Islet precursor cell (in vitro differentiated cells): ENCODE results near the gene ARL4A.
"Not testable (repeated sequence)": the region's sequence is repeated elsewhere in the genome, so short reads cannot be mapped to it uniquely, and the experiment has no call there.

Experiments used
- DNase-seq: peaks from one replicate; pipeline ENCODE4 v3.0.0-alpha.2; 2018

Gene ARL4A, protein sequence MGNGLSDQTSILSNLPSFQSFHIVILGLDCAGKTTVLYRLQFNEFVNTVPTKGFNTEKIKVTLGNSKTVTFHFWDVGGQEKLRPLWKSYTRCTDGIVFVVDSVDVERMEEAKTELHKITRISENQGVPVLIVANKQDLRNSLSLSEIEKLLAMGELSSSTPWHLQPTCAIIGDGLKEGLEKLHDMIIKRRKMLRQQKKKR

DNA sequence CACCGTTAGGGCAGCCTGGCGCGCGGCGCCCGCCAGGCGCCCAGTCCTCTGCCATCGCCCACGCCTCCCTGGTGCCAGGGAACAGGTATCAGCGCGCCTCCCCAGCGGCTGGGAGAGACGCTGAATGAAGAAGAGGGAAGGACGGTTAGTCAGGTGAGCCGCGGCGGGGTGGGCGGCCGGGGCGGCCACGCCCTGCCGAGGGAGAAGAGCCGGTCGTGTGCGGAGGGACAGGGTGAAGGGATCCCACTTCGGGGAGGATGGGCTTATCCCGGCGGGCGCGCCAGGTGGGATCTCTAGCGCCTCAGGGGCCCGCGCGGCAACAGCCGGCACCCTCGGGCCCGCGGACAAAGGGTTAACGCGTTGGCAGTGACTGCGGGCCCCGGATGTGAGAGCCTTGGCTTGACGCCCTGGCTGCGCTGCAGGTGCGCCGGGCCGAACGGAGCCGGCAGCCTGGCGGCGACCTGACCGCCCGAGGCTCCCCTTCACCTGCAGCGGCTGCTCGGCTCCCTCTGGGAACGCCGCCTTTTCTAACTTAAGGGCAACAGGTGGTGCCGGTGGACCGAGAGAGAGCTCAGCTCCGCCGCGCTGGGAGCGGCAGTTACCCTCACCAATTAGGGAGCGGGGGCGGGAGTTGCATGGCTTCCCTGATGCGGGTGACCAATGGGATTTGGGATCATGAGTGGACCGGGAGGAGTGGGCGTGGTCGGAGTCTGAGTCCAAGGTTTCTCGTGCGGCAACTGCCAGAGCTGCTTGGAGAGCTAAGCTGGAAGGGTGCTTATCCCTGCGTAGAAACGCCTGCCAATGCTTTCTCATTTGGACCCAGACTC, at the start of gene ARL4A:
Gene ARL4A (plus strand): TSS at position 743 of the 827 bp plus-strand sequence. CDS start 622 bp downstream, outside the sequence.
- DNase-seq, result peak; percentile 99

DNA sequence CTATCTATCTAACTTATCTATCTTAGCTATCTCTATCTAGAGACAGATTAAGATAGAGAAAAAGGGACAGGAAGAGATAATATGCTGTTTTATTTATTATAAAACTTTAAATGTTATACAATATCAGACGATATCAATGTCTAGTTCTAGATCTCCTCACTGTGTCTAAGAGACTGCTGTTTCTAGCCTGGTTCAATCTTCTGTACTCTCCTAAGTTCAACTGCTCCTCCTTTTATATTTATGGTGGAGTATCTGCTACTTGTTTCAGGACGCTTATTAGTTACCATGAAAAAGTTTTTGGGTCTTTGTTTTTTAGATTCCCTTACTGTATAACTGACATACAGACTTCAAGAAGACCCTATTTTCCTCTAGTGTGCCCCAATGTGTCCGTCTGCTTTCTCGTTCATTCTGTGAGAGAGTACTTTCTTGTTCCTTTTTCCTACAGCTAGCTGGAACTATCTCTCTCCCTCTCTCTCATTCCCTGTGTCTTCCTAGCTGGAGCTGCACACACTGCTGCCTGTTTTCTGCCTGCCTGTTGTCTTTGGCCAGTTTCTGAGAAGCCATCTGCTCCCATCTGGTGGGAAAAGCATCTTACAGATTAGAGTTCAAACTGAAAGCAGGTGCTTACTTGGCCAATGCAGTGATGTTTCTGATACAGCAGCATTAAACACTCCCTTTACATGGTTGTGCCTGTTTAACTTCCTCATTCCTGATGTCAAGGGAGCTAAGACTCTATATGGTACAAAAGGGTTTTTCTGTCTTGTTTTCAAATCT, 49.4 kb upstream of the ARL4A start:
- no peak for DNase-seq

DNA sequence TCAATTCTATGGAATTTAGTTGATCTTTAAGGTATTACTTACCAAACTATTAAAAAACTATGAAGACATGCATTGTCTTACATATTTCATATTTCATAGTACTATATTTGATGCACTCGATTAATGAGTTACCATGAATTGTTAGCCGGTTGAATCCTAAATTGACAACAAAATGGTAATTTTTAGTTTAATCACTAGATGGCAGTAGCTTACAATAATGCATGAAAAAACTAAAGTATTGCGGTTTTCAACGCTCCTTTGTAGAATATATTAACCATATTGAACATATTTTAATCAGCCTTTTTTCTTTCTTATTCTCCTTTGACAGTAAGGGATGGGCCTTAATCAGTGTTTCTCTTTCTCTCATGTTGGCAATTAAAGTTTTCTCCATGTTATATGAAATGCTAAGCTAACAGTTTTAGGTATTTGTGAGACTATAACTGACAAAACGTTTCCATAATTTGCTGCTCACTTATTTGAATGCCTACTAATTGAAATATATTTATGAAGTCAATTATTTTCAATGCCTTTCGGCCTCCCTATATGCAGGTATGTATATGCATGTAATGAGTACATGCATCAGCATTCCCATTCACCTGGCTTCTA, 48.5 kb upstream of the ARL4A start:
- no peak for DNase-seq

DNA sequence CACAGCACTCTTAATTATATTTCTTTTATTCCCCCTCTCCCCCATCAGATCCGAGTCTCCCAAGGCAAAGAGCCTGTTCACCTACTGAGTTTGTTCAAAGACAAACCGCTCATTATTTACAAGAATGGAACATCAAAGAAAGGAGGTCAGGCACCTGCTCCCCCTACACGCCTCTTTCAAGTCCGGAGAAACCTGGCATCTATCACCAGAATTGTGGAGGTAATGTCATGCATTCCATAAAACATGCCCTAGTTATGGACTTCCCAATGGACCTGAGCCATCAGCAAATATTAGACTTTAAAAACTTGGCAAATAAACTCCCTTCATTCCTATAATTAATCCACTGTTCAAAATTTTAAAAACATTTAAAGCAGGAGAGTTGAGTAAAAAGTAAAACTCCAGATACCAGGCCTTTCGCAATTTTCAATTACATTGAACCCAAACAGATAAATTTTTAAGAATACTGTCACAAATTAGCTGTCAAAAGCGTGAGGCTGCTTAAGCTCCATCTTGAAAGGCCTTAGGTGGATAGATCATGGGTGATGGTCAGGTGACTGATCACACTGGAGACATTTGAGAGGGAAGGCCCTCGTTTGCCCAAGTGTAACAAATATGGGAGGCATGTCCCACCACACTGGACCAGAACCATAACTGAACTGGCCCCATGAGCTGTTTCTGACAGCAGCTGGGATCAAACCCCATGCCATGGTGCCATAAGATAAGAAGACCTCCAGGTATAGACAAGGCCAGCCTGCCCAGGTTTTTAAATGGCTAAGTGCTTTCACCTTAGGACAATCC, 46.9 kb upstream of the ARL4A start:
- no peak for DNase-seq

DNA sequence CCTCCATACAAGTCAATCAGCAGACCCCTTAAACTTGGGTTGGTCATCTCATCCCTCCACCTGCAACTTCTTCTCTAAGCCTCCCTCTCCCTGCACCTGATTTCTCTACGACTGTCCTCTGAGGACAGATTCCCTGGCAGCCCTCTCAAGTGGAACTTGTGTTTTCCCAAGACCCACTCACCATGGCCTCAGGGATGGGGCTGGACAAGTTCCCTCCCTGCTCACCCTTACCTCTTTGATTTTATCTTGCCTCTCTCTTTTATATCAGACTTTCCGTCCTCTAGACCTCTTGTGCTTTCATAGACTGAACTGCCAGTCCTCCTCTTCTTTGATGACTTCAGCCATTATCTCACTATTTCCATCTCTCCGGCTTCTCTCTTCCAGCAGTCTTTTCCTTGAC, 46.2 kb upstream of the ARL4A start:
- DNase-seq, result no peak

DNA sequence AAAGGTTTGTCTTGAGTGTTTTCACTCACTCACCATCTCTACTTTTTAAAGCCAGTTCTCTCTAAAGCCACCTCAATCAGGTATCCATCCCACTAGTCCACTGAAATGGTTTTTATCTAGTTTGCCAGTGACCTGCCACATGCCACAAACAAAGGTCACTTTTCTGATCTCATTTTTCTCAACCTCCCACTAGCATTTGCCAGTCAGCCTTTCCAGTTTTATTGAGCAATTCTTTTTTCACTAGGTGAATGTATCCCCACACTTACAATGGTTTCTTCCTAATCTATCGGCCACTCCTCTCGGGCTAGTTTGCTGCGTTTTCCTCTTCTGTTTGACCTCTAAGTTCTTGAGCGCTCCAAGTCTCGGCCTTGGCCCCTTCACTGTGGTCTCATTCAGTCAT, 44.9 kb upstream of the ARL4A start:
- DNase-seq, result no peak

DNA sequence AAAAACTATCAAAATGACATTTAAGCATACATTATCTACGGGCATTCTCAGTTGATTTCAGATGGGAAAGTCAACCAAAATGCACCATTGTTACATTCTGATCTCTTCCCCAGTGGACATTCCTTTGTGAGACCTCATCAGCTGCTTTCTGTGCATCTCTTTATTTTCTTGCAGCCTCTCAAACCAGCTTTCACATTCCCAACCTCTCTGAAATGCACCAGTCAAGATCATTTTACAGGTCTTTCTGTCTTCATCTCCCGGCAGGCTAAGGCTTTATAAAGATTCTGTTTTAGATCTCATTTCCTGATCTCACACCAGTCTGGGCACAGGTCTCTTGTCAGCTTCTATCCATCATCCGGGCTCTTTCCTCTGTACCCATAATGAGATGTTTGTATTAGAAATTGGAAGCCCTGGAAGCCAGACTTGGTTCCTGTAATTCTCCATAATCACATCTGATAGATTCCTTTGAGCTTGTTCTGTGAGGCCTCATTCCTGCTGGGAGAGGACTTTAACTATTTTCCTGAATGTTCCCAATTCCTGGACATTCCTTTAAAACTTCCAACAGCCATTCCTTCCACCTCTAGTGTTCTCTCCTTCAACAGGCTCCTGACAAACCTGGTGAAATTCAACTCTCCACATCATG, 44.3 kb upstream of the ARL4A start:
- DNase-seq, result no peak

DNA sequence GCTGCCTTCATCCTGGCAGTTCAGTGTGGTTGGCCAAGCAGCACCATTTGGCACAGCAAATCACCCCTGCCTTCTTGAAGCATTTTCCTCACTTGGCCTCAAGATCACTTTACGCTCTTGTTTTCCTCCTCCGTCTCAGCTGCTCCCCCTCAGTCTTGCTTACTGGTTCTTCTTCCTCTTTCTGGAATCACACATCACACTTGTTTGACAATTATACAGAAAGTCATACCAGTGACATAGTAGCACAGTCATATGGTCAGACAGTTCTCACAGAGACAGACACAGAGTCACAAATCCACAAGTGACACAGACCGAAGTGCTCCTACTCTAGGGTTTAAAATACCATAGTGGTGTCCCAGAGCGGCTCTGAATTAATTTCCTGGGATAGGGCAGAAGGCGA, 43.8 kb upstream of the ARL4A start:
- no peak for DNase-seq

DNA sequence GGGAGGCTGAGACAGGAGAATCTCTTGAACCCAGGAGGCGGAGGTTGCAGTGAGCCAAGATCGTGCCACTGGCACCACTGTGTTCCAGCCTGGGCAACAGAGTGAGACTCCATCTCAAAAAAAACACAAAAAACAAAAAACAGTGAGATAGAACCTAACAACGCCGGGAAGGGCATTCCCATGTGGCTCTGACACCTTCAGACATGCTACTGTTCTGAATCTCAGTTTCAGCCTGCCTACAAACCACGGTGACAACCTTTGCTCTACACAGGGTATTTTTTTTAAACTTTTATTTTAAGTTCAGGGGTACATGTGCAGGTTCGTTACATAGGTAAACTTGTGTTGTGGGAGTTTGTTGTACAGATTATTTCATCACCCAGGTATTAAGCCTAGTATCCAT, 42.2 kb upstream of the ARL4A start:
- DNase-seq, result not testable (repeated sequence)

DNA sequence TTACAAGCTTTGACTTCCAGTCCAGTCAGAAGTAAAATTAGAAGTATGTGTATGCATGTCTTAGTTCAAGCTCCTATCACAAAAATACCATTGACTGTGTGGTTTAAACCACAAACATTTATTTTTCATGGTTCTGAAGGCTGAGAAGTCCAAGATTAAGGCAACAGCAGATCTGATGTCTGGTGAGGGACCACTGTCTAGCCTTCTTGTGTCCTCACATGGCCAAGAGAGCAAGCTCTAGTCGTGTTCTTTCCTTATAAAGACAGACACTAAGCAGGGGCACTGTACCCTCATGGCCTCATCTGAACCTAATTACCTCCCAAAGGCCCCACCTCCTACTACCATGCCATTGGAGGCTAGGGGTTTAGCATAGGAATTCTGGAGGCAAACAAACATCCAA, 41.3 kb upstream of the ARL4A start:
- no peak for DNase-seq

DNA sequence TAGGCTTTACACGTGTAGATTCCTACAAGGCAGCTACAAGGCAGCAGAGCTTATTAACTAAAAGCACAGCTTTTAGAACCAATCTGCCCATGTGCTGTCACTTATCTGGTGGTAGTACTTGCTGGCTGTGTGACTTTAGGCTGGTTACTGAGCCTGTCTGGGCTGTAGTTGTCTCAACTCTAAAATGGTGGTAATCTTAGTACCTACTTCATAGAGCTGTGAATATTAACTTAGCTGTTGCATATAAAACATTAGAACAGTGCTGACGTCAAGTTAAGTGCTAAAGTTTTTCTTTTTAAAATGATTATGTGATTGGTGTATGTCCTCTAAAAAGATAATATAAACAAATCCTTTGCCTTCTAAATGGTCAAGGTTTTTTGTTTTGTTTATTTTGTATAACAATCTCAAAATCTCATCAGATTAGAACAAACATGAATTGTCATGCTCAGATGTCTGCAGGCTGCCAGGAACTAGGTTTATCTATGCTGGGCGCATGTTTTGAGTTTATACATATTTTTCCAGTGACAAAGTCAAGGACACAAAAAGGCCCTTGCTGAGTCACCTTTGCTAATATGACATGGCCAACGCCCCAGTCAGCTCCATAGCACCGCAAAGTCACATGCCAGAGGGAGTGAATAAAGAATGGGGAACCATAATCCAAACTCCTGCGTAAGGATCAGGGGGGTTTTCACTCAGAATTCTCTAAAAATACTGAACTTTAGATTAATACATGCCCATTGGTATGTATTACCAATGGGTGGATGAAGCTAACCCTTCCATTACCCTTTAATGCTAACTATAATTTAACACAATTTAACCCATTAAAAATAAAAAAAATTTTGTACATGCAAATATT, 39.8 kb upstream of the ARL4A start:
- DNase-seq, result no peak

DNA sequence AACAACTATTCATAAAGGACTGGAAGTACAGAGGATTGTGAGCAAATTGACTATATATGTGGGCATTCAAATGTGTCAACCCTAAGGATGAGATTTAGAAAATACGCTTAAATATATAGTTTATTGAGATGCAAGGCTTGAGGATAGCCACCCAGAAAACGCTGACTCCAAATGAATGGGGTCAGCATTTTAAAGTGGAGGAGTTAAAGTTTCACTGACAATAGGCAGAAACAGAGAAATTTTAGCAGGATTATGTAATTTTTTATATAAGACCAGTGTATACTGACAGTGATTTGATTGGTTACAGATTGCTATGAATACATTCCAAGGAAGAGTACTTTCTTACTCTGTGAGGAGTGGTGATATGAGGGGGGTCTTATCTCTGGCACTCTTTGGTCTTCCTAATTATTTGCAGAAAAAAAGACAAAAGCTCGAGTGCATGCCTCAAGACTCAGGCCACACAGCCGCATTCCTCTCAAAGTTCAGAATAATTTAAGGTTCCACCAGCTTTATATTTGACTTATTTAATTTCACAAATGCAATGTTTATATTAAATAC, 38.6 kb upstream of the ARL4A start:
- no peak for DNase-seq

DNA sequence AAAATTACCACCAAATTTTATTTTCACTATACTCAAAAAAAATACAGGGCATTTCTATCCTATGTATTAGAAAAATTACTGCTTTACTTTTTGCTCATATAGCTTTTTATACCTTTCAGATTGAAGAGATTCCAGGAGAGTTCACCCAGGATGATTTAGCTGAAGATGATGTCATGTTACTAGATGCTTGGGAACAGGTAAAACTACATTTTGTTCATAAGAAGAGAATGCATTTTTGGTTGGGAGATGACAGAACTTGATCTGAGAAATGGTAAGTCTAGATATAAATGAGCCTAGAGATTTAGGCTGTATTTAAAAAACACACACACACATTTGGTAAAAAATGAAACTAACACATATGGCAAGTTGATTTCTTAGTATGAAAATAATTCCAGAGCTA, 38.1 kb upstream of the ARL4A start:
- no peak for DNase-seq

DNA sequence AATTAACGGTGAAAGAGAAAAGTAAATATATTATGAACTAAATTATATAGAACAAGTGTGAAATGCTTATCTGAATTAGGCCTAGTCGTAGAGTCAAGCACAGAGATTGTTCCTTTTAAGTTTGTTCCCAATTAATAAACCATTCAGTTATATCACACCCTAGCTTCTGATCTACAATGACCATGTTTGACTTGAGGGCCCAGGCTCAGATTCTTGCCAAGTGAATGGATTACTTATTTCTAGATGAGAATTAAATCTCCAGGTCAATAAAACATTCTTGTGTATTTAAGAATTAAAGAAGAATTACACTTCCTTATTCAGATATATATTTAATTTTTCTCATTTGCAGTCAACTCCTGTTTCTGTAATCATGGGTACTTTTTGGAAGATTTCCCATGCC, 37.4 kb upstream of the ARL4A start:
- no peak for DNase-seq

DNA sequence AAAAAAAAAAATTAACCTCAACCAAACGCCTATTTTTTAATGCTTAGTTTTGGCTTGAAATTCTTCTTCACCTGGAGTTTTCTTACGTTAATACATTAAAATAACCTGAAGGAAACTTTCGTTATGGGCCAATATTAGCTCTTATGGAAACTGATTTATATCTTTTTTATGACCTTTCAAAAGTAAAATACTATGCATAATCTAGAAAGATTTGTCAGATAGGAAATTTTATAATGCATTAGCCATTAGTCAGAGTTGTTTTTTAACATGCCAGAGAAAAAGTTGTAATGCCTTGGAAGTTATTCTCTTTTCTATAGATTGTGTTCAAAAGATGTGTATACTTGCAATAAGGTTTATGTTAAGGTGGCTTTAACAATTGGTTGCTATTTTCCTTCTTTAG, 34.3 kb upstream of the ARL4A start:
- no peak for DNase-seq

DNA sequence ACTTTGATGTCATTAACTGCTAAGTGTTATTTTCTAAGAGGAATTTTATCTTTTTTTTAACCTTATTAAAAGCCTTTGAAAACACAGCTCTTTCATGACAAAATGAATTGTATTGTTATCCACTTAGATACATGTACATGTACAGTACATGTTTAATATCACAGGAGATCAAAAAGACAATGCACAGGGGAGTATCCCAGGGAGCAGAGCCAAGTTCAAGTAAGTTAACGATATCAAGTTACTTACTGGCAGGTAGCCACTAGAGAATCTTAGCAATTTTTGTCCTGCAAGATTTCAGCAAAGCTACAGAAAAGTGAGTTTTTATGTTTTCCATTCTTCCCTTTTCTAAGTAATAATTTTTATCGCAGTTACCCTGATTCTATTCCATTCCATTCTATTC, 33.9 kb upstream of the ARL4A start:
- no peak for DNase-seq

DNA sequence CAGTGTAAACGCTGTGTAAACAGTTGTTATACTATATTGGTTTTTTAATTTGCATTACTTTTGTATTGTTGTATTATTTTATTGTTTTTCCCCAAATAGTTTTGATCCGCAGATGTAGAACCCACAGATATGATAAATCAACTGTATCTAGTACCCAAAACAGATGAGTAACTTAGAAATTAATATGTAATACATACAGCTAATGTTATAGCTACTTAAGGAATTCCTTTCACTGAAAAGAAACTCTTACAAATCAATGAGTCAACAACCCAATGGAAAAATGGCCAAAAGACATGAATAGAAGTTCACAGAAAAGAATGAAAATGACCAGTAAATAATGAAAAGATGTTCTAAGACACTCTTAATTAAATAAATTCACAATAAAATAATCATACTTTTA, 32.3 kb upstream of the ARL4A start:
- DNase-seq, result no peak

DNA sequence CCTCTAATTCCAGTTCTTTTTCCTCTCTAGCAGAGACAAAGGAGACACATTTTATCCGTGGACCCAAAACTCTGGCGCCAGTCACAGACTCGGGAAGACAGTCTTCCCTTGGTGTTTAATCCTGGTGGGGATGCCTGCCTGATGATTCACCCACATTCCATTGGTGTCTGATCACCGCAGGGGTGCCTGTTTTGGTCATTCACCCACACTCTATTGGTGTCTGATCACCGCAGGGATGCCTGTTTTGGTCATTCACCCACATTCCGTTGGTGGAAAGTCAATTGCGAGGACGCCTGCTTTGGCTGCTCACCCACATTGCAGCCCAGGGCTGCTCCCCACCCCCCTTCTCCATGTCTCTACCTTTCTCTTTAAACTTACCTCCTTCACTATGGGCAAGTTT, 27.0 kb upstream of the ARL4A start:
- DNase-seq, result peak; percentile 90

DNA sequence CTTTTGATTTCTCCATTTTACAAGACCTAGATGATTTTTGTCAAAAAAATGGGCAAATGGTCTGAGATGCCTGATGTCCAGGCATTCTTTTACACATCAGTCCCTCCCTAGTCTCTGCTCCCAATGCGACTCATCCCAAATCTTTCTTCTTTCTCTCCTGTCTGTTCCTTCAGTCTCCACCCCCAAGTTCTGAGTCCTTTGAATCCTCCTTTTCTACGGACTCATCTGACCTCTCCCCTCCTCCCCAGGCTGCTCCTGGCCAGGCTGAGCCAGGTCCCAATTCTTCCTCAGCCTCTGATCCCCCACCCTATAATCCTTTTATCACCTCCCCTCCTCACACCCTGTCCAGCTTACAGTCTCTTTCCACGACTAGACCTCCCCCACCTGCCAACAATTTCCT, 26.4 kb upstream of the ARL4A start:
- not testable (repeated sequence) for DNase-seq

DNA sequence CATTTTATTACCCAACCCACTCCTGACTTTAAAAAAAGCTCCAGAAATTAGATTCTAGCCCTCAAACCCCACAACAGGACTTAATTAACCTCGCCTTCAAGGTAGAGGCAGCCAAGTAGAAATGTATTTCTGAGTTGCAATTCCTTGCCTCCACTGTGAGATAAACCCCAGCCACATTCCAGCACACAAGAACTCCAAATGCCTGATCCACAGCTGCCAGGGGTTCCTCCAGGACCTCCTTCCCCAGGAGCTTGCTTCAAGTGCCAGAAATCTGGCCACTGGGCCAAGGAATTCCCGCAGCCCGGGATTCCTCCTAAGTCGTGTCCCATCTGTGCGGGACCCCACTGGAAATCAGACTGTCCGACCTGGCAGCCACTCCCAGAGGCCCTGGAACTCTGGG, 25.9 kb upstream of the ARL4A start:
- DNase-seq, result no peak
